ENCODE results near the gene CCR5AS.
A peak's percentile ranks its signal among the peaks of the same experiment; 100 is the strongest.

Gene CCR5AS

DNA sequence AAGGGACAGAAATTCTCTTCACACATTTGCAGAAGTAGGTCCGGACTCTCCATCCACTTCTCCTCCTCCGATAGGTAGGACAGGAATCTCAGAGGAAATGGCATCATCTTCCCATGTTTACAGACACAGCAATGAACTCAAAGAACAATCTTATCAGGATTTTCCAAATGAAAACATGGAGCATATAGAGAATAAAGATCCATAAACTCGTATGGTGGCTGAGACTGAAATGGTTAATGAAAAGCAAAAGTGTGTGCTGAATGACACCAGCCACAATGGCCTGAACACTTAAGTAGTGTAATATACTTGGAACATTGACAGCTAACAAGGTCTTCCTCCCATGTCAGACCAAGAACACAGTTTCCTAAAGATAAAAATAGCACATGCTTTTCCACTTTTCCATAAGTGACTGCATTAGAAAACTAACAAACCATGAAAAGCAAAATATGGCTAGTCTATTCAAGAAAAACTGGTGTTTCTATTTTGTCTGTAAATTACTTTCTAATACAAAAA is 6.0 kb upstream of the CCR5AS start:
- DNase-seq = no peak
- H3K27ac ChIP-seq = peak overlapping the region in 3 of 4 donors; percentile 12 to 30 (median 15)
- ATAC-seq = no peak
- H3K27me3 ChIP-seq = no peaks in the 10 kb centered on the region
- intact Hi-C loops (cut with DNase I; ENCODE audit: low total_unique reads) (no loop called here), in situ Hi-C loops (cut with MboI; ENCODE audit: low sequenced_read_pairs in 4 of 4) (no loop called here)
- peaks cover 12 to 36% of the 10 kb centered on the region in 2 donors for H3K4me1 ChIP-seq
- TF ChIP-seq POLR2A (IDR thresholded peaks at IDR 0.05) = no peak
- TF ChIP-seq, protein P1, sequence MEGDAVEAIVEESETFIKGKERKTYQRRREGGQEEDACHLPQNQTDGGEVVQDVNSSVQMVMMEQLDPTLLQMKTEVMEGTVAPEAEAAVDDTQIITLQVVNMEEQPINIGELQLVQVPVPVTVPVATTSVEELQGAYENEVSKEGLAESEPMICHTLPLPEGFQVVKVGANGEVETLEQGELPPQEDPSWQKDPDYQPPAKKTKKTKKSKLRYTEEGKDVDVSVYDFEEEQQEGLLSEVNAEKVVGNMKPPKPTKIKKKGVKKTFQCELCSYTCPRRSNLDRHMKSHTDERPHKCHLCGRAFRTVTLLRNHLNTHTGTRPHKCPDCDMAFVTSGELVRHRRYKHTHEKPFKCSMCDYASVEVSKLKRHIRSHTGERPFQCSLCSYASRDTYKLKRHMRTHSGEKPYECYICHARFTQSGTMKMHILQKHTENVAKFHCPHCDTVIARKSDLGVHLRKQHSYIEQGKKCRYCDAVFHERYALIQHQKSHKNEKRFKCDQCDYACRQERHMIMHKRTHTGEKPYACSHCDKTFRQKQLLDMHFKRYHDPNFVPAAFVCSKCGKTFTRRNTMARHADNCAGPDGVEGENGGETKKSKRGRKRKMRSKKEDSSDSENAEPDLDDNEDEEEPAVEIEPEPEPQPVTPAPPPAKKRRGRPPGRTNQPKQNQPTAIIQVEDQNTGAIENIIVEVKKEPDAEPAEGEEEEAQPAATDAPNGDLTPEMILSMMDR (IDR thresholded peaks at IDR 0.05 in 4 of 5, conservative IDR thresholded peaks at IDR 0.05 in 1 of 5) = no peak
- H3K9me3 ChIP-seq = no peaks in the 10 kb centered on the region
- no peak overlapping the region for H3K4me3 ChIP-seq
- H3K36me3 ChIP-seq = no peaks in the 10 kb centered on the region

DNA sequence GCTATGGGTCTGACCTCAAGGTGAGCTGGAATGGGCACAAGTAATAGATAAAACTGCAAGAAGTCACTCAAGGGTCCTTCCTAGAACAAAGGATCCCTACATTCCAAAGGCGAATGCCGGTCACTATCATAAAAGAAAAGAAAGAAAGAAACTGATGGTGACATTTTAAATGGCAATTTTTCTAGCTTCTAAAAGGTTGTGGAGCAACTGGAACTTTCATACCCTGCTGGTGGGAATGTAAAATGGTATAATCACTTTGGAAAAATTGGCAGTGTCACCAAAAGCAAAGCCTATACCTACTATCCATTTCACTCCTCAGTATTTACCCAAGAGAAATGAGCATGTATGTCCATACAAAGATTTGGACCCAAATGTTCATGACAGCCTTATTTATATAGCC is 4.4 kb upstream of the CCR5AS start:
- no peaks in the 10 kb centered on the region for H3K36me3 ChIP-seq
- no peak for DNase-seq
- in situ Hi-C loops (cut with MboI; ENCODE audit: low sequenced_read_pairs in 4 of 4) = no loop called here
- no peaks in the 10 kb centered on the region for H3K27me3 ChIP-seq
- H3K9me3 ChIP-seq = no peaks in the 10 kb centered on the region
- intact Hi-C loops (cut with DNase I; ENCODE audit: low total_unique reads) = no loop called here
- ATAC-seq = no peak
- no peak for TF ChIP-seq POLR2A (IDR thresholded peaks at IDR 0.05)
- TF ChIP-seq, protein P1 (IDR thresholded peaks at IDR 0.05 in 4 of 5, conservative IDR thresholded peaks at IDR 0.05 in 1 of 5) = no peak
- H3K4me3 ChIP-seq = no peak overlapping the region
- peaks cover 22 to 34% of the 10 kb centered on the region in 2 donors for H3K4me1 ChIP-seq
- H3K27ac ChIP-seq = no peak overlapping the region

DNA sequence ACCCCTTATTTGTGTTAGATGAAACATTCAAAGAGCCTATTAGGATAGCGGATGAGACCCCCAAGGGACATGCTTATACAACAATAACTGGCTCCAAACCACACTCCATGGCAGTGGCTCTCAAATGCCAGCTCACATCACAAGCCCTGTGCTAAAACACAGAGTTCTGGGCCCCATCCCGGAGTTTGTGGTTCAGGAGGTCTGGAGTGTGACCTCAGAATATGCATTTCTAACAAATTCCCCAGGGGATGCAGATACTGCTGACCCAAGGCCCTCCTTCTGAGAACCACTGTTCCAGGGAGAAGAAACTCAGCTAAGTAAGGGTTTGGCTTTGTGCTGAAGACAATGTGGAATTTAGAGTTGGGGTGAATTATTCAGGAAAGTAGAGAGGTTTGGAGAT is 3.8 kb upstream of the CCR5AS start:
- Histone ChIP-seq H3K36me3 (no peaks in the 10 kb centered on the region), H3K4me1 (peaks cover 22 to 35% of the 10 kb centered on the region in 2 donors), H3K27me3 (no peaks in the 10 kb centered on the region), H3K4me3 (no peak overlapping the region), H3K27ac (no peak overlapping the region), H3K9me3 (no peaks in the 10 kb centered on the region)
- DNase-seq = no peak
- ATAC-seq = no peak
- intact Hi-C loops (cut with DNase I; ENCODE audit: low total_unique reads) = no loop called here
- in situ Hi-C loops (cut with MboI; ENCODE audit: low sequenced_read_pairs in 4 of 4) = no loop called here
- no peak for TF ChIP-seq POLR2A (IDR thresholded peaks at IDR 0.05)
- TF ChIP-seq, protein P1 (IDR thresholded peaks at IDR 0.05 in 4 of 5, conservative IDR thresholded peaks at IDR 0.05 in 1 of 5) = no peak

DNA sequence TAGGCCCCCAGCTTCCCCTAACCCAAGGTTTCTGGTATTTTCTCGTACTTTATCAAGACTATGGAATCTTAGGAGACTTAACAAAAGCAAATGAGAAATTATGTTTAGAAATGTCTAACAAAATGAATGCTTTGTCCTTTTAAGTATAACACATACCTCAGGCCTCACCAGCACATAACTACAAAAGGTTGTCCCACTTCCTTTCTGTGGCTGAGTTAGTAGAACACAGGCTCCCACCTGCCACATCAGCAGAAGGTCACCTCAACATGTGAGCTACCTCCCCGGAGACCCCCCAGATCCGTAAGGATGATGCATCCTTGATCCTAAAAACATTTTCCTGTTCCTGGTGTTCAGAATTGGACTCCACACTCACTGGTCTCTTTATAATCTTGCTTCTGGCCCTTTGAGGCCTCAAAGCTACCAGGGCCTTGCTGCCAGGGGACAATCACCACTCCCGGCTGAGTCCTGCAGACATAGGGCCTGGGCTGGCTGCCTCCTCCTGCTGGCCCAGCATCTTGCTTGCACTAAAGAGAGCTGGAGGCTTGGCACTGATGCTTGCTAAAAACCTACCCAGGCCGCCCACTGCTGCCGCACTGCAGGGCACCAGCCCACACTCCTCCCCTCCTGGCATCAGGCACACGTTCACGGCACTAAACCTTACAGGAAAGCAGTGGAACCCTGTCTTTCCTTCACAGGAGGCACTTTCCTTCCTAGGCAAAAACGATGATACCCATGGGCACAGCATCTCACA is 3.0 kb upstream of the CCR5AS start:
- DNase-seq = no peak
- in situ Hi-C loops (cut with MboI; ENCODE audit: low sequenced_read_pairs in 4 of 4) = no loop called here
- peaks cover 22 to 32% of the 10 kb centered on the region in 2 donors for H3K4me1 ChIP-seq

More for the DNA sequence above, 3.0 kb upstream of the CCR5AS start:
- H3K9me3 ChIP-seq = no peaks in the 10 kb centered on the region
- peak overlapping the region in 1 of 4 donors; percentile 25 for H3K27ac ChIP-seq
- H3K4me3 ChIP-seq = no peak overlapping the region
- intact Hi-C loops (cut with DNase I; ENCODE audit: low total_unique reads) = loop anchor here (2.0 kb wide), 1 partner anchor 29 kb away; no protein-coding TSS in a partner anchor
- no peak for ATAC-seq
- TF ChIP-seq, protein P1 (IDR thresholded peaks at IDR 0.05 in 4 of 5, conservative IDR thresholded peaks at IDR 0.05 in 1 of 5) = no peak
- TF ChIP-seq POLR2A (IDR thresholded peaks at IDR 0.05) = no peak
- no peaks in the 10 kb centered on the region for H3K36me3 ChIP-seq
- H3K27me3 ChIP-seq = no peaks in the 10 kb centered on the region
